GM19455 (cell line): Measurements from ENCODE around the gene RGL1.

Experiments used
- ATAC-seq: cut with Tn5 transposase; IDR thresholded peaks from one replicate; pipeline ENCODE4 v1.9.1; 2021; ENCODE audit not compliant: unreplicated experiment

RGL1 gene

GRCh38 chr1:183886853-183887252 lies 81.9 kb downstream of the RGL1 start:
- ATAC-seq = no peak

- no peak for ATAC-seq
Observed at GRCh38 chr1:183887826-183888819, 83.2 kb downstream of the RGL1 start.

- no peak for ATAC-seq
Observed at GRCh38 chr1:183889095-183889494, 84.2 kb downstream of the RGL1 start.

- ATAC-seq = no peak
Observed at GRCh38 chr1:183891158-183891856, 86.4 kb downstream of the RGL1 start.

GRCh38 chr1:183892351-183892793 lies 87.5 kb downstream of the RGL1 start:
- no peak for ATAC-seq

GRCh38 chr1:183893561-183894289 lies 88.8 kb downstream of the RGL1 start:
- ATAC-seq = no peak

GRCh38 chr1:183894290-183894565 lies 89.3 kb downstream of the RGL1 start:
- ATAC-seq = no peak

GRCh38 chr1:183896466-183897048 lies 91.6 kb downstream of the RGL1 start:
- ATAC-seq = no peak

GRCh38 chr1:183898001-183898396 lies 93.1 kb downstream of the RGL1 start:
- peak; percentile 33 for ATAC-seq

GRCh38 chr1:183898610-183899009 lies 93.7 kb downstream of the RGL1 start:
- ATAC-seq = no peak

GRCh38 chr1:183901748-183902330 lies 96.9 kb downstream of the RGL1 start:
- ATAC-seq = no peak

- no peak for ATAC-seq
Observed at GRCh38 chr1:183903101-183903500, 98.2 kb downstream of the RGL1 start.

- ATAC-seq = no peak
Observed at GRCh38 chr1:183905508-183906113, 100.7 kb downstream of the RGL1 start.

GRCh38 chr1:183907070-183907469 lies 102.2 kb downstream of the RGL1 start:
- ATAC-seq = no peak

GRCh38 chr1:183908079-183908478 lies 103.2 kb downstream of the RGL1 start:
- ATAC-seq = no peak

GRCh38 chr1:183909672-183910071 lies 104.8 kb downstream of the RGL1 start:
- no peak for ATAC-seq

GRCh38 chr1:183910845-183911244 lies 105.9 kb downstream of the RGL1 start:
- no peak for ATAC-seq

GRCh38 chr1:183911285-183911684 lies 106.4 kb downstream of the RGL1 start:
- ATAC-seq = peak; percentile 75

GRCh38 chr1:183912265-183912886 lies 107.5 kb downstream of the RGL1 start:
- ATAC-seq = peak; percentile 55

GRCh38 chr1:183913567-183913993 lies 108.7 kb downstream of the RGL1 start:
- no peak for ATAC-seq
